ENCODE measurements around the gene KLHDC8A.

Gene KLHDC8A

DNA sequence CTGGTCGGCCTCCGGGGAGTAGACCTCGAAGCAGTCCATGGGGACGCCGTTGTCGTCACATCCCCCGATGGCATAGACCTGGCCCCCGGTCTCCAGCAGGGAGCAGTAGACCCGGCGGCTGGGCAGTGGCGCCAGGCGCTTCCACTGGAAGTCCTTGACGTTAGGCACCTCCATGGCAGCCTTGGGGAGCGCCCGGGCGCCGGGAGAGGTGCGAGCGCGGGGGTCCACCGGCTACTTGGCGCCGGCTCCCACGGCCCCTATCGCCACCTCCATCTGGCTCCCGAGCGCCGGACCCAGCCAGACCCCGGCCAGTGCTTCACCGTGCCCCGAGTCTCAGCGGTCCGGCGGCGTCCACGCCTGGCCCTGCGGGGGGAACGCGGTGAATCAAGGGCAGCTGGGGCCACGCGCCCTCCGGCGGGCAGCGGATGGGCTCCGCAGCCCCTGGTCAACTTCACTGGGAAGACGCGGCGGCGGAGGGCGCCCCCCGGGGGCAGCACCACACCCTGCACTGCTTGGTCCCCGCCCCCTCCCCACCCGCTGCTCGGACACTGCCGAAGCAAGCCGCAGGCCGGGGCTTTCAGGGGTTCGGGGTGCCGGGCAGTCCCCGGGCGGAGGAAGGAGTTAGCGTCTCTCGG lies 13.2 kb downstream of the KLHDC8A start:
- no peak for FAIRE-seq

GRCh38 chr1:205342986-205343385 lies 13.7 kb downstream of the KLHDC8A start:
- FAIRE-seq = no peak

DNA sequence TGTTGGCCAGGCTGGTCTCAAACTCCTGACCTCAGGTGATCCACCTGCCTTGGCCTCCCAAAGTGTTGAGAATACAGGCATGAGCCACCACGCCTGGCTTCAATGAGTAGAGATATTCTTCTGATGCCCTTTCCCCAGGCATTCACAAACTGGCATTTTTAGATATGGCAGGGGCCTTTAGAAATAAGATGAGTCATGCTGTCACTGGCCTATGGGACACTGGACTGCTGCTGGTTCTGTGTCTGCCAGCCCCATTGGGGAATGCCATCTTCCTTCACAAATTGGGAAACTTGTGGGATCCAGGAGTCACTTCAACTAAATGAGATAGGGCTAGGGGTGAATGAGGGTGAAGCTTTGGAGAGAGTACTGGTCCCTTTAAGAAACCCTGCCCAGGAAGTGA lies 16.0 kb downstream of the KLHDC8A start:
- FAIRE-seq = no peak

GRCh38 chr1:205339717-205340116 lies 17.0 kb downstream of the KLHDC8A start:
- FAIRE-seq = no peak

DNA sequence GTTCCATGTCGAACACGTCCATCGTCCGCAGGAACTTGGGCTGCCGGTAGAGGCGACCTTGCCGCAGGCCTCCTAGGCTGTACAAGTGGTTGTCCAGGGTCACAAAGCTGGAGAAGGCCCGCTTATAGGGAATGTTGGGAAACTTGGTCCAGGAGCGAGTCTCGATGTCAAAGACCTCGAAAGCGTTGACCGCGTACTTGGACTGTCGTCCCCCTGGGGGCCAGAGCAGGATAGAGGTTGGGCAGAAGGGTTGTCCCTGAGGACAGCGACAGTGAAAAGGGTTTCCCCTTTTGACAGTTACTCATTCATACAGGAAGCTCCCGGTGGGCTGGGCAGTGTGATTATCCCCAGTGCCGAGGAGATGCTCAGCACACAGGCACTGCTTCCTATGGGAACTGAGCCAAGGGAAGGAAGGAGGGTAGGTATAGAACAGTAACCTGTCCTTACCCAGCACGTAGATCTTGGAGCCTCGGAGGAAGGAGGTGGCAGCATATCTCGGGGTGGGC lies 17.5 kb downstream of the KLHDC8A start:
- no peak for FAIRE-seq

GRCh38 chr1:205338011-205338410 lies 18.7 kb downstream of the KLHDC8A start:
- no peak for FAIRE-seq

DNA sequence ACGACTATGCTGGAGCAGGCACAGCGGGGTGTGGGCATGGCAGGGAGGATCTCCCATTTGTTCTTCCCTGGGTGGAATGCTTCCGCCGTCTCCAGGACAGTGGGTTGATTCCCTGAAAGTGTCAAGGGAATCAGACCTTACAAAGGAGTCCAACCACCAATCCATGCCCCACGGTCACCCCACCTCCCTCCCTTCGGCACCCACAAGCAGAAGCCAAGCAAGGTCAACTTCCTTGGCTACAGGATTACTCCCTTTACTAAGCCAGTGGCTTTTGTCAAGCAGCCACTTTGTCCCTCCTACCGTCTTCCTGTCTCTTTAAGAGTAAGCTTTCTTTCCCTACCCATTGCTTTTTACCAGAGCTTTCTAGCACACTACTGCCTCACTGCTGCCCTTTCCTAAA lies 19.2 kb downstream of the KLHDC8A start:
- no peak for FAIRE-seq

GRCh38 chr1:205335692-205336091 lies 21.0 kb downstream of the KLHDC8A start:
- peak; percentile 87 for FAIRE-seq

- no peak for FAIRE-seq
These were observed 24.5 kb downstream of the KLHDC8A start for GRCh38 chr1:205332015-205332791.

DNA sequence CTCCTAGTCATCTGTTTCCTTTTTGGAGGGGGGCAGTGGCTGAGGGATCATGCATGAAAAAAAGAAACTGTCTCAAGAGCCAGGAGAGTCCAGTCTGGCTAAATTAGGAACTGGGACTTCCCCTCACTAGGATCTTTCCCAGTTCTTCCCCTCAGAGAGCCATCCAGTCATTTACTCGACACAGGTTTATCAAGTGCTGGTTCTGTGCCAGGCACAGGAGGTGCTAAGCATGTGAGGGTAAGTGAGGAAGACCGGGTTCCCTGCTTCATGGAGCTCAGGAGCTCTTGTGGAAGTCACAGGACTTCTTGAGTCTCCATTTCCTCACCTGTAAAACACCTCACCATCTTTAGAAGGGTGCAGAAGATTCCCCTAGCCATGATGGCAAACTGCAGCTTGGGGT lies 26.6 kb downstream of the KLHDC8A start:
- FAIRE-seq = no peak

DNA sequence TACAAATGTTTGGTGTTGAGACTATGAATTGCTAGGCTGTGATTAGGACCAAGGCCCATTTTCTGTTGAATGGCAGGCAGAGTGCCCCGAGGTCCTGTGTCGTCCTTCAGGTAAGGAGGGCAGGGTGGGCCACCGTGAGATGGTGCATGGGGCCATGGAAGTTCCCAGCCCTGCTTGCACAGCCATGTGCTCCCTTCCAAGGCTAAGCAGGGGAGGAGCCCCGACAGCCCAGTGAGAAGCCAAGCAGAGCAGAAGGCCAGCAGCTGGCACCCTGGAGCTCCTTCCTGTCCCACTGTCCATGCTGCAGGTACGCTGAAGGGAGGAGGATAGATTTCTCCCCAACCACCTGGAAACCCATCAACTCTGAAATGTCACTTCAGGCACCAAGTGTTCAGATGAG lies 27.0 kb downstream of the KLHDC8A start:
- FAIRE-seq = no peak

GRCh38 chr1:205328476-205328875 lies 28.2 kb downstream of the KLHDC8A start:
- FAIRE-seq = no peak

- FAIRE-seq = no peak
These were observed 29.8 kb downstream of the KLHDC8A start for GRCh38 chr1:205326812-205327466.

GRCh38 chr1:205325334-205325884 lies 31.3 kb downstream of the KLHDC8A start:
- peak; percentile 87 for FAIRE-seq

GRCh38 chr1:205324781-205325180 lies 31.9 kb downstream of the KLHDC8A start:
- FAIRE-seq = no peak

GRCh38 chr1:205323794-205324193 lies 32.9 kb downstream of the KLHDC8A start:
- no peak for FAIRE-seq

DNA sequence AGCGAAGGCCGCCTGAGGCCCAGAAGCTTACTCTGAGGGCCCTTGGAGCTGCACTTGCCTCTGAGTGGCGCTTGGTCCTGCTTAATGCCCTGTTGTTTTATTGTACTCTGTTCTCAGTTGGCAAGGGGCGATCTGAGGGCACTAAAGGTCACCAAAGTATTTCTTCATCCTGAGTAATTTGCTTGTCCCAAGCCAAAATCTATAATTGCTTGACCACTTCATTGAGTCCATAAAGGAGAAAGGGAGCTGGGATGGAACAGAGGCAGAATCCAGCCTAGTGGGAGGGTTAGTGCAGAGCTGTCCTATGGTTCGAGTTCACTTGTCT lies 34.8 kb downstream of the KLHDC8A start:
- no peak for FAIRE-seq

GRCh38 chr1:205321162-205321958 lies 35.4 kb downstream of the KLHDC8A start, which contains the start of gene NUAK2:
Gene NUAK2, minus strand, starts transcription at chr1:205321745. Its CDS starts 117 bp downstream, at chr1:205321628.
- FAIRE-seq = peak; percentile 93

GRCh38 chr1:205319081-205320018 lies 37.4 kb downstream of the KLHDC8A start:
- no peak for FAIRE-seq

- FAIRE-seq = no peak
These were observed 38.3 kb downstream of the KLHDC8A start for GRCh38 chr1:205318231-205318991.

All from TTC549 (cell line).